HCT116 (cell line): ENCODE results near the gene PROB1. TPM values are rescaled to one million over a fixed set of nuclear protein-coding genes. Genes with fewer than 3 reads are reported as not detected.

Source experiments
- ATAC-seq: fragments of 200-7000 bp; cut with Tn5 transposase; 2 replicates; pipeline ENCODE4 v1.9.1; 2020; ENCODE audit warnings: mild to moderate bottlenecking, moderate library complexity
- BruUV-seq: library from RNA; stranded (reverse); fragments of 400-500 nt; replicated peaks from 2 replicates; lab custom pipeline; 2021; lab: Mats Ljungman, UMichigan
- CTCF ChIA-PET: fragments of 300-600 bp; sonication (Branson Sonifier 250); formaldehyde crosslinking; loops from one replicate; lab custom pipeline; 2021; ENCODE audit warnings: antibody characterized with exemption; lab: Charles Lee
- POLR2A ChIA-PET: fragments of 300-600, 350-600 bp; sonication (Branson Sonifier 250); formaldehyde crosslinking; loops from one replicate; lab custom pipeline; 2021; ENCODE audit warnings: antibody characterized with exemption; lab: Charles Lee
- RAD21 ChIA-PET, 2 experiments: fragments of 300-600 bp; sonication (Branson Sonifier 250); formaldehyde crosslinking; loops; one replicate each; lab custom pipeline; 2023; ENCODE audit warnings: low total read pairs in 2 of 2; ENCODE audit not compliant: uncharacterized antibody in 2 of 2, unreplicated experiment in 2 of 2, low non-redundant PET in 1 of 2; lab: Charles Lee
- DNase-seq: peaks from one replicate; pipeline ENCODE4 v3.0.0-alpha.2; 2010; ENCODE audit warnings: low read depth, low spot score
- H2AFZ ChIP-seq: fragments of 200-600 bp; shearing (Covaris generic), sonication (generic); 2 replicates; pipeline ENCODE4 v1.6.1; 2017; ENCODE audit warnings: low read depth, mixed run types, mixed read lengths, antibody characterized with exemption, low read length; ENCODE audit not compliant: poor library complexity, severe bottlenecking
- H3K27ac ChIP-seq: 2 replicates; pipeline ENCODE4 v1.5.1; 2012; ENCODE audit warnings: low read depth, low read length
- H3K27me3 ChIP-seq: fragments of 200-600 bp; sonication (generic); 2 replicates; pipeline ENCODE4 v1.6.1; 2016; ENCODE audit warnings: mixed run types, low read length, mixed read lengths; ENCODE audit not compliant: insufficient read depth
- H3K36me3 ChIP-seq, 2 experiments: fragments of 200-500 bp in 1 of 2; fragments of 200-600 bp in 1 of 2; sonication (Bioruptor generic) in 1 of 2; sonication (generic) in 1 of 2; 2 replicates each; pipeline versions ENCODE4 v1.5.1 to v1.6.1; 2014 to 2016; ENCODE audit warnings: low read length in 2 of 2, inconsistent platforms in 1 of 2, mixed read lengths in 1 of 2, mixed run types in 1 of 2; ENCODE audit not compliant: insufficient read depth in 2 of 2, control insufficient read depth in 1 of 2
- H3K4me1 ChIP-seq, 2 experiments: fragments of 200-600 bp in 1 of 2; sonication (generic) in 1 of 2; 2 replicates each; pipeline versions ENCODE4 v1.5.1 to v1.6.1; 2012 to 2017; ENCODE audit warnings: low read length in 2 of 2, inconsistent platforms in 1 of 2, mild to moderate bottlenecking in 1 of 2, mixed read lengths in 1 of 2, mixed run types in 1 of 2, moderate library complexity in 1 of 2; ENCODE audit not compliant: insufficient read depth in 2 of 2, control insufficient read depth in 1 of 2
- H3K4me2 ChIP-seq: fragments of 200-600 bp; sonication (generic); 2 replicates; pipeline ENCODE4 v1.6.1; 2017; ENCODE audit warnings: mixed run types, low read length, mixed read lengths
- H3K4me3 ChIP-seq, 2 experiments: fragments of 200-600 bp in 1 of 2; sonication (generic) in 1 of 2; replicated peaks in 1 of 2; 2 replicates each; pipeline ENCODE4 v1.5.1; 2011 to 2016; ENCODE audit warnings: low read length in 2 of 2, control low read depth in 1 of 2, low read depth in 1 of 2, mild to moderate bottlenecking in 1 of 2, mixed read lengths in 1 of 2, mixed run types in 1 of 2
- H3K79me2 ChIP-seq: fragments of 200-600 bp; sonication (generic); 2 replicates; pipeline ENCODE4 v1.6.1; 2017; ENCODE audit warnings: mild to moderate bottlenecking, mixed run types, low read length, moderate library complexity, mixed read lengths; ENCODE audit not compliant: insufficient read depth
- H3K9ac ChIP-seq: fragments of 200-600 bp; sonication (generic); 2 replicates; pipeline ENCODE4 v1.6.1; 2016; ENCODE audit warnings: low read length, mixed read lengths
- H3K9me2 ChIP-seq: fragments of 200-600 bp; sonication (generic), shearing (Covaris generic); 2 replicates; pipeline ENCODE4 v1.6.1; 2017; ENCODE audit warnings: mixed run types, mild to moderate bottlenecking, moderate library complexity; ENCODE audit not compliant: insufficient read depth
- H3K9me3 ChIP-seq, 2 experiments: fragments of 200-500 bp in 1 of 2; fragments of 200-600 bp in 1 of 2; sonication (Bioruptor generic) in 1 of 2; sonication (generic) in 1 of 2; 2 replicates each; pipeline ENCODE4 v1.6.1; 2014 to 2017; ENCODE audit warnings: low read length in 2 of 2, mixed read lengths in 2 of 2, inconsistent platforms in 1 of 2, low read depth in 1 of 2, mild to moderate bottlenecking in 1 of 2, mixed run types in 1 of 2, moderate library complexity in 1 of 2; ENCODE audit not compliant: control insufficient read depth in 1 of 2, insufficient read depth in 1 of 2
- H4K20me1 ChIP-seq: fragments of 200-600 bp; sonication (generic), shearing (Covaris generic); 2 replicates; pipeline ENCODE4 v1.6.1; 2017; ENCODE audit warnings: mixed run types, mild to moderate bottlenecking, moderate library complexity; ENCODE audit not compliant: insufficient read depth
- CEBPB ChIP-seq: IDR thresholded peaks from 2 replicates; pipeline ENCODE4 v1.6.1; 2012; ENCODE audit warnings: low read depth
- EZH2 ChIP-seq: fragments of 200-600 bp; sonication (generic); IDR thresholded peaks from 2 replicates; pipeline ENCODE4 v1.6.1; 2017; ENCODE audit warnings: antibody characterized with exemption, mixed run types
- EZH2phosphoT487 ChIP-seq: fragments of 200-600 bp; IDR thresholded peaks from 2 replicates; pipeline ENCODE4 v1.6.1; 2018; ENCODE audit warnings: antibody characterized with exemption, borderline replicate concordance
- POLR2A ChIP-seq: IDR thresholded peaks from 2 replicates; pipeline ENCODE4 v1.7.0; 2011; ENCODE audit warnings: borderline replicate concordance; ENCODE audit not compliant: insufficient read depth, insufficient read length; ENCODE audit errors: extremely low read depth
- POLR2AphosphoS5 ChIP-seq: IDR thresholded peaks from 2 replicates; pipeline ENCODE4 v1.6.1; 2011; ENCODE audit warnings: mild to moderate bottlenecking, low read depth, low read length, moderate library complexity
- SIN3A ChIP-seq: IDR thresholded peaks from 2 replicates; pipeline ENCODE4 v1.6.1; 2012; ENCODE audit warnings: low read depth
- SRF ChIP-seq: IDR thresholded peaks from 2 replicates; pipeline ENCODE4 v1.6.1; 2012; ENCODE audit warnings: low read depth
- YY1 ChIP-seq: IDR thresholded peaks from 2 replicates; pipeline ENCODE4 v1.6.1; 2011; ENCODE audit warnings: low read length, low read depth, moderate library complexity, mild to moderate bottlenecking; ENCODE audit not compliant: insufficient replicate concordance; ENCODE audit errors: extremely low read depth
- ZFX ChIP-seq: fragments of 450-650 bp; IDR thresholded peaks from 2 replicates; pipeline ENCODE4 v1.6.1; 2017
- intact Hi-C: fragments of 100-400 bp; cut with micrococcal nuclease; formaldehyde crosslinking; loops from 2 replicates; pipeline ENCODE4 v1.10.0; 2022
- total RNA-seq: library from RNA; stranded (reverse); gene quantifications from one replicate; pipeline ENCODE4 v1.2.1, GENCODE V29; 2021; ENCODE audit not compliant: unreplicated experiment
- TF ChIP-seq, protein P1 (sequence below), 3 experiments: fragments of 200-600 bp in 1 of 3; sonication (generic) in 1 of 3; IDR thresholded peaks in 2 of 3; conservative IDR thresholded peaks in 1 of 3; 2 replicates each; pipeline ENCODE4 v1.5.1; 2012 to 2017; ENCODE audit warnings: low read depth in 2 of 3, low read length in 2 of 3, antibody characterized with exemption in 1 of 3, borderline replicate concordance in 1 of 3, control low read depth in 1 of 3, mild to moderate bottlenecking in 1 of 3, mixed read lengths in 1 of 3, mixed run types in 1 of 3, moderate library complexity in 1 of 3; ENCODE audit not compliant: insufficient read depth in 1 of 3

Gene PROB1
- total RNA-seq, 1 experiment from 2014 or later: 1.7 TPM

DNA sequence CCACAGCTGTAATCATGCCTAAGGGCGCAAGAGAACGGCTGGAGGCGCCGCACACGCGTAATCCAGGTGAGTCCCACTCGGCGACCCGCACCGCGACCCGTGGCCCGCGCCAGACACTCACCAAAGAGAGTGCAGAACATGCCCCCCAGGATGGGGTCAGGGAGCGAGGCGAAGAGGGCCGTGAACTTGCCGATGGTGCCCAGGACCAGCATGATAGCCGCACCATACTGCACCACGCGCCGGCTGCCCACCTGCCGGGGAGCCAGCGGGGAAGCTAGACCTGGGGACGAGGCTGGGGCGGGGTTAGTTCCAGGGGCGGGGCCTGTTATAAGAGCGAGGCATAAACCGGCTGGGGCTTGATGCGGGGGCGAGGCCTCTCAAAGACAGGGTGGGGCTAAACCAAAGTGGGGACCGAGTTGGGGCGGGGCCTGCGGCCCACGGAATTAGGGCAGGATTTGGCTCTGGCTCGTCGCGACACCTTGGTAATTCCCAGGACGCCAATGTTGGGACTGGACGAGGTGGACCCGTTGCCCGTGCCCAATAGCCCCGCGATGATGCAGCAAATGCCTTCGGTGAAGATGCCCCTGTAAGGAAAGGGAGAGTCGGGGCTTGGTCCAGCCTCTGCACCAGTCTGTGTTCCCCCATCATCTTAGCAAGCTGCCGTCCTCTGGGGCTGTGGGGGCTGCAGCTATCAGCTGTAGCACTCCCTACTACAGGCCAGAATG, 16.6 kb downstream of the PROB1 start (continued):
- TF ChIP-seq CEBPB: no peak
- no peak for TF ChIP-seq POLR2AphosphoS5
- TF ChIP-seq, protein P1, sequence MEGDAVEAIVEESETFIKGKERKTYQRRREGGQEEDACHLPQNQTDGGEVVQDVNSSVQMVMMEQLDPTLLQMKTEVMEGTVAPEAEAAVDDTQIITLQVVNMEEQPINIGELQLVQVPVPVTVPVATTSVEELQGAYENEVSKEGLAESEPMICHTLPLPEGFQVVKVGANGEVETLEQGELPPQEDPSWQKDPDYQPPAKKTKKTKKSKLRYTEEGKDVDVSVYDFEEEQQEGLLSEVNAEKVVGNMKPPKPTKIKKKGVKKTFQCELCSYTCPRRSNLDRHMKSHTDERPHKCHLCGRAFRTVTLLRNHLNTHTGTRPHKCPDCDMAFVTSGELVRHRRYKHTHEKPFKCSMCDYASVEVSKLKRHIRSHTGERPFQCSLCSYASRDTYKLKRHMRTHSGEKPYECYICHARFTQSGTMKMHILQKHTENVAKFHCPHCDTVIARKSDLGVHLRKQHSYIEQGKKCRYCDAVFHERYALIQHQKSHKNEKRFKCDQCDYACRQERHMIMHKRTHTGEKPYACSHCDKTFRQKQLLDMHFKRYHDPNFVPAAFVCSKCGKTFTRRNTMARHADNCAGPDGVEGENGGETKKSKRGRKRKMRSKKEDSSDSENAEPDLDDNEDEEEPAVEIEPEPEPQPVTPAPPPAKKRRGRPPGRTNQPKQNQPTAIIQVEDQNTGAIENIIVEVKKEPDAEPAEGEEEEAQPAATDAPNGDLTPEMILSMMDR (IDR thresholded peaks at IDR 0.05 in 2 of 3, conservative IDR thresholded peaks at IDR 0.05 in 1 of 3; ENCODE audit: borderline replicate concordance in 1 of 3, insufficient read depth in 1 of 3, low read depth in 2 of 3, low read length in 2 of 3): no peak
- no peak for TF ChIP-seq ZFX
- TF ChIP-seq SRF: no peak
- TF ChIP-seq POLR2A: no peak

DNA sequence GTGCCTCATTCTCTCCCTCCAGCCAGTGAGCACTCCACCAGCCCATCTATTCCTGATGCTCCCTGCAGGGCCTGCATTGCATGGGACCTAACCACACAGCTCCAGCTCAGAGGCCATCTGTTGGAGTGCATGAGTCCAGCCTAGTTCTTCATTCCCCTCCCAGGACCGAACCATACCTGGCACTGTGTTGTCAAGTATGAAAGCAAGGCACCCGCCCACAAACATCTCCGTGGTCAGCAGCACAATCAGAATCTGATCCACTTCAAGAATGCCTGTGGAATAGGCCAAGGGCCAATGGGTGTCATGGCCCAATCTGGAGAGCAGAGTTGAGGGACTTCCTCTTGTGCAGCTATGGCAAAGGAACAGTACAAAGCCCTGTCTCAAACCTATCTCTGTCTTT, 17.7 kb downstream of the PROB1 start:
- Histone ChIP-seq H3K4me2 (no peak overlapping the region), H3K27ac (no peak overlapping the region), H3K9me2 (no peaks in the 10 kb centered on the region), H3K4me3 (no peak overlapping the region), H3K9me3 (no peaks in the 10 kb centered on the region), H4K20me1 (no peaks in the 10 kb centered on the region), H3K27me3 (no peaks in the 10 kb centered on the region), H3K4me1 (peaks cover 24 to 25% of the 10 kb centered on the region in 2 experiments), H3K79me2 (no peaks in the 10 kb centered on the region), H3K36me3 (0 out of 4 replicates have a peak, but pooled peaks cover 0 to under 1% of the 10 kb centered on the region in 2 experiments), H2AFZ (no peak overlapping the region), H3K9ac (no peak overlapping the region)
- ATAC-seq: no peak
- CTCF ChIA-PET: no interaction called here
- no TSS peak for BruUV-seq
- RAD21 ChIA-PET: no interaction called here
- DNase-seq: no peak
- no peak for TF ChIP-seq EZH2
- TF ChIP-seq YY1: no peak
- TF ChIP-seq CEBPB: no peak
- no peak for TF ChIP-seq SRF
- TF ChIP-seq EZH2phosphoT487: no peak
- TF ChIP-seq SIN3A: no peak
- POLR2A ChIA-PET: no interaction called here
- intact Hi-C loops: loop anchor here (10.0 kb wide), 1 partner anchor 182 kb away; the partner anchor contains the start of gene SIL1
